Stimulated activated CD8-positive, alpha-beta memory T cell treated with anti-CD3 and anti-CD28 coated beads, Interleukin-2, amount 100 ng/mL, for 1 hour (primary cell): ENCODE data around the gene ARMC9.

Experiments used
- DNase-seq, 2 donors: peaks; one replicate each; pipeline ENCODE4 v3.0.0-alpha.2; 2020; ENCODE audit warnings: low read depth in 2 of 2

The ARMC9 gene

DNA sequence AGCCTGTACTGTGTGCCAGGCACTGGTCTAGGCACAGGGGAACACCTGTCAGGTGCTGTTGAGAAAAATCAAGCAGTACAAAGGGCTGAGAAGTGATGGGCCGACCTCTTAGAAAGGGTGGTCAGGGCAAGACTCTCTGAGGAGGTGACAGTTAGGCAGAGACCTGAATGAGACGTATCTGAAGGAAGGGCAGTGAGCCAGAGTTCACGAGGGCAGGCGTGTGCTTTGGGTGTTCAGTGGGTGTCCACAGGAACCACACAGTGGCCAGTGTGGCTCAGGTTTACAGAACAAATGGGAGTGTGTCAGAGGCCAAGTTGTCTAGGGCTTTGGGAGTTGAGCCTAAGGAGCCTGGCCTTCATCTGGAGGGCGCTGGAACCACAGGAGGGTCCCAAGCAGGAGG lies 6.2 kb downstream of the ARMC9 start:
- no peak for DNase-seq

DNA sequence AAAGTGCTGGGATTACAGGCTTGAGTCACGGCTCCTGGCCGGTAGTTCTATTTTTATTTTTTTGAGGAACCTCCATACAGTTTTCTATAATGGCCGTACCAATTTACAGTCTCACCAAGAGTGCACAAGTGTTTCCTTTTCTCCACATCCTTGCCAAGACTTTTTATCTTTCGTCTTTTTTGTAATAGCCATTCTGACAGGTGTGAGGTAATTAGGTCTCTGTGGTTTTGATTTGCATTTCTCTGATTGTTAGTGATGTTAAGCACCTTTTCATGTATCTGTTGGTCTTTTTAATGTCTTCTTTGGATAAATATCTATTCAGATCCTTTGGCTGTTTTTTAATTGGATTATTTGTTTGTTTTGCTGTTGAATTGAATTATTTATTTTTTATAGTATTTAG lies 9.3 kb downstream of the ARMC9 start:
- DNase-seq, result no peak

DNA sequence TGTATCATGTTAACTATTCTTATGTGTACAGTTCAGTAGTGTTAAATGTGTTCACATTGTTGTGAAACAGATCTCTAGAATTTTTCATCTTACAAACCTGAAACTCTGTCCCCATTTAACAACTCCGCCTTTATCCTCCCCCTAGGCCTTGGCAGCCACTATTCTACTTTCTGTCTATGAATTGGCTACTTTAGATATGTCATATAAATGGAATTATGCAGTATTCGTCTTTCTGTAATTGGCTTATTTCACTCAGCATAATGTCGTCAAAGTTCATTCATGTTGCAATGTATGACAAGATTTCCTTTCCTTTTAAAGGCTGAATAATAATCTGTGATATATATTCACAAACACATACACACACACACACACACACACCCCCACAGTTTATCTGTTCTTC lies 12.4 kb downstream of the ARMC9 start:
- DNase-seq, result no peak

DNA sequence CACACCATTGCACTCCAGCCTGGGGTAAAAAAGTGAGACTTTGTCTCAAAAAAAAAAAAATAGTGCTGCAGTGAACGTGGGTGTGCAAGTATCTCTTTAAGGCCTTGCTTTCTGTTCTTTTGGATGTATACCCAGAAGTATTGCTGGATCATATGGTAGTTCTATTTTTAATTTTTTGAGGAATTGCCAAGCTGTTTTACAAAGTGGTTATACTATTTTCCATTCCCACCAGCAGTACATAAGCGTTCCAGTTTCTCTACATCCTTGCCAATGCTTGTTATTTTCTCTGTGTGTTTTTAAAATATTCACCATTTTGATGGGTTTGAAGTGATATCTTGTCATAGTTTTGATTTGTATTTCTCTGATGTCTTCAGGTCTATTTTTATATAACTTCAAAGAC lies 13.1 kb downstream of the ARMC9 start:
- no peak for DNase-seq

DNA sequence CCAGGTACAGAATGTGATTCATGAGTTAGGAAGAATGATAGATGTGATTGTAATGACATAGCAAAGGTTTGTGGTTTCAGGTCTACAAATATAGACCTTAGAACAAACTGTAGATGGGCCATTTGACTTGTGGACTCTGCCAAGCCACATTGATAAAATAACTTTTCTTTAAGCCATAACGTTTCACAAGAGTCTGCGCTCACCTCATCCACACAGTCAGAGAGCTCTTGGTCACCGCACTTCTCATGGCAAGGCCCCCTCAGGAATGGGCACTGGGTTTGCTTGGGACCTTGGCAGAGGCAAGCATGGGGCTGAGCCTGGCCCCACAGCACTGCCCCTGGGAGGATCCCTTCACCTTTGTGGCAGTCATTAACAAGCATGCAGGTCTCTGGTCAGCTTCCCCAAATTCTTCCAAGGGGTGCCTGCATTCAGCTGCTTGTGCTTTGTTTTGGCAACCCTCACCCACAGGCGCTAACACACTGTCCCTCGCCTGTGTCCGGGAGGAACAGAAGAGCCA lies 14.0 kb downstream of the ARMC9 start:
- DNase-seq, result no peak

DNA sequence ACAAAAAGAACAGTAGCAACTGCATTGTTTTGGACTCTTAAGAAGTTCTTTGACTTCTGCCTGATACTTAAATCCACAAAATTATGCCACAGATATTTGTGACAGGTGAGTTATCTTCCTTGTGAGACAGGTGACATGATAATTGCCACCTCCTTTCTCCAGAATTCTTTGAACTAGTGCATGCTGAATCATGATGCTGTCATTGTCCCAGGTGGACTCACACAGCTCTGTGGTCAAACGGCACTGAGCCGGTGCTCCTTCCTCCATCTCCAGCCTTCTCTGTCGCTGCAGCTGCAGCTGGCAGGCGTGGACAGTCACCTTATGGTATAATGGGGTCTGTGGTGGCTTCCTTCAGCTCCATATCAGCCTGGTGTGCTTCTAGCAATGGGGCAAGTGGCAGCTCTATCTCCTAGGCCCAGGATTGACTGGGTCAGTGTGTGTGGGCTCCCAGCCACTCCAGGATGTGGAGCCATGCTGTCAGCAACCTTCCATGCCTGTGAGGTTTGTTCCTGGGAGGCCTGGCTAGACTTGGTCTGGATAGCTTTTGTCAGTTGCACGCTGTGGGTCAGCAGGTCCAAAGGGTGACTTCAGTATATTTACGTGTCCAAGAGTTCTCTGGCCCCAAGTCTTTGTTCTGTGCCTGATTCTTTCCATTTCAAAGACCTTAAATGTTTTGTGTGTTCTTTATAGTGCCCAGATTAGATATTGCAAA lies 15.7 kb downstream of the ARMC9 start:
- no peak for DNase-seq

DNA sequence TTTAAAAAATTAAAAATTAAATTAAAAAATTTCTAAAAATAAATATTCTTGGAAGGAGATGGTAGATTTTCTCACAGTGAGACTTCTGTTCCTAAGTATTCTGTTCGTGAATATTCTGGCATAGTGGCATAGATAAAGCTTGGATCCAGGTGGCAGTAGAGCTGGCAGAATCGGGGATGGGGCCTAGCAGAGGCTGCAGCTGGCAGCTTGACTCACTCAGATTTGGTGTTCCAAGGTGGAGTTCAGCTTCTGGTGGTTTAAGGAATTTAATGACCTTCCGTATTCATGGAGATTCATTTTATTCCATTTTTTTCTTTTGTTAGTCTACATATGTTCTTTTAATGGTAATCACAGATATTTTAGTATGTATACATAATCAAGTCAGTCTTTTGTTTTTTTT lies 19.9 kb downstream of the ARMC9 start:
- DNase-seq, result no peak

DNA sequence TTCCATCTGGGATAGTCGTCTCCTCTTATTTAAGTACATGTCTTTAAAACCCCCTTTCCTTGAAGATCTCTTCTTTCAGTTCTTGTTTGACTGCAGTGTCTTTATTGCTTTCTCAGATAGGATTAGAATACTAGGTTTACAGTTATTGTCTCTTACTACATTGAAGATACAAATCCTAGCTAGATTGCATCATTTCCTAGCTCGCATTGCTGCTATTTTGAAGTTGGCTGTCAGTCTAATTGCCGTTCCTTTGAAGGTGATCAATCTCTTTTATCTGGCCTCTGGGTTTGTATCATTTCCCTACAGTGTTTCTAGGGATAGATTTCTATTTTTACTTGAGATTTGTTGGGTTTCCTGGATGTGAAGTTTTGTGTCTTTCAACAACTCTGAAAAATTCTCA lies 20.9 kb downstream of the ARMC9 start:
- DNase-seq, result no peak

DNA sequence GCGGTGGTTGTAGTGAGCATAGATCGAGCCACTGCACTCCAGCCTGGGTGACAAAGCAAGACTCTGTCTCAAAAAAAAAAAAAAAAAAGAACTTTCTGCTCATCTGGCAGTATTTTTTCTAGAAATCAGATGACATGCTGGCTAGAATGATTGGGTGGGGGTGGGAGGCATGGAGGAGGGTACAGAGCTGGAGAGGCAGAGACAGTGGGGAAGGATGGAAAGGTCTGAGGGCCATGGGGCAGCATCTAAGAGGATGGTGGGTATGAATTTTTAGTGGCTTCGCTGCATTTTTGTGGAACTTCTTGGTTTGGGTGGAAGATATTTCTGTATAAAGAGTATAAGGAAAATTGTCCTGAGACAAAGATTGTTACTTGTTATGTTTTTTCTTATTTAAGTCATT lies 23.3 kb downstream of the ARMC9 start:
- no peak for DNase-seq

DNA sequence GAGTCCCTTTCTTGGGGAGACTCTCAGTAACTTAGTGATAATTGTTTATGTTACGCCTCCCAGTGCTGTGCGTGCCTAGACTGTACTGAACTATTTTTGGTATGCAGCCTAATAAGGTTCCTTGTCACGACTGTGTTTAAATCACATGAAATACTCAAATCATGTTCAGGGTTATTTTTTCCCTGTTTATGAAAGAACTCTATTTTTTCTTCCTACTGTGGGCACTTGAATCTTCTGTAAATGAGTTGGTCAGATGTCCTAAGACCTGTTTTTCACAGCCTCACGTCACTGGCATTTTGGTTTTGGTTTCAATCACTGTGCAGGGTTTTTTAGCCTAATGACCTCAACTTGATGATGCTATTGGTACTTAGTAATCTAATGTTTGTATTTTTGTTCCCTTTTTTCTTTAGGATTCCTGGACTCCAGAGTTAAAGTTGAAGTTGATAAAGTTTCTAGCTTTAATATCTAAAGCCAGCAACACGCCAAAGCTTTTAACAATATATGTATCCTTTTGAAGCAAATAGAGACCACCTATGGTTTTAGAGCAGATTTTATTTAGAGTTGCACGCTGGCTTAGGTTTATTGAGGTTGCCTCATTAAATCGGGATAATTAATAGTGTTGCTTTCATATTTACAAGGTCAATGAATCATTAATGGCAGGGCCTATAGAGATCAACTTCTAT lies 24.0 kb downstream of the ARMC9 start:
- DNase-seq, result no peak

DNA sequence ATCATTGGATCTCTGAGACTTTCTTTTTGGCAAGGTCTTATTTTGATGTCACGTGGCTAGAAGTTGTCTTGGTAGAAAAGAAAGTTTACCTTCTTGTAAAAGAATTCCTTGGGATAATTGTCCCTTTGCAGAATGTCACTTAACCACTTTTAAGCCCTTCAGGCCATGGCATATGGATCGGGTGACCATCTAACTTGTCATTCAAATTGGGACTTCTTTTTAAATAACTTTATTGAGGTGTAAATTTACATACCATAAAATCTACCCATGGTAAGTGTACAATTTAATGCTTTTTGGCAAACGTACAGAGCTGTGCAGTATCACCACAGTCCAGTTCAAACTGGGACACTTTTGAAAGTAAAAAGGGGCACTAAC lies 24.6 kb downstream of the ARMC9 start:
- DNase-seq, result no peak

DNA sequence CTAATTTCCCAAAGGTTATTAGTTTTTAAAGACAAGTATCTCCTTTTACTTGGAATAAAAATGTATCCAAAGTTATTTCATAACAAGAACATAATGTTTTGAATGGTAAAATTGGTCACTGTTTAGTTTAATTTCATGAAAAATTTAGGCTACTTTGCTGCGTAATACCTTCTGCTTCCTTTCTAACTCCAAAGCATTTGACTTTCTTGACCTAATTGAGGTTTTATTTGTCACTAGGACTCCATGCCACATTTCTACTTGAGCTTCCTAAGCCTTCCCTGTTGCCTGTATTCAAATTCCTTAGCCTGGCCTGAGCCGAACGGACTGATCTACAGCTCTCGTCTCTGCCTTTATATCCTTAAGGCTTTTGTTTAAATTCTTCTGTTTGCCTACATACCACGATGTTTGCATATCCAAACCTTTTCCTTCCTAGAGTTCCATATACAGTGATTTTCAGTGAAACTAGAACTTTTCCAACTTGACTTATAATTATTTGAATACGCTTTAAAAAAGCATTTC lies 25.1 kb downstream of the ARMC9 start:
- no peak for DNase-seq

DNA sequence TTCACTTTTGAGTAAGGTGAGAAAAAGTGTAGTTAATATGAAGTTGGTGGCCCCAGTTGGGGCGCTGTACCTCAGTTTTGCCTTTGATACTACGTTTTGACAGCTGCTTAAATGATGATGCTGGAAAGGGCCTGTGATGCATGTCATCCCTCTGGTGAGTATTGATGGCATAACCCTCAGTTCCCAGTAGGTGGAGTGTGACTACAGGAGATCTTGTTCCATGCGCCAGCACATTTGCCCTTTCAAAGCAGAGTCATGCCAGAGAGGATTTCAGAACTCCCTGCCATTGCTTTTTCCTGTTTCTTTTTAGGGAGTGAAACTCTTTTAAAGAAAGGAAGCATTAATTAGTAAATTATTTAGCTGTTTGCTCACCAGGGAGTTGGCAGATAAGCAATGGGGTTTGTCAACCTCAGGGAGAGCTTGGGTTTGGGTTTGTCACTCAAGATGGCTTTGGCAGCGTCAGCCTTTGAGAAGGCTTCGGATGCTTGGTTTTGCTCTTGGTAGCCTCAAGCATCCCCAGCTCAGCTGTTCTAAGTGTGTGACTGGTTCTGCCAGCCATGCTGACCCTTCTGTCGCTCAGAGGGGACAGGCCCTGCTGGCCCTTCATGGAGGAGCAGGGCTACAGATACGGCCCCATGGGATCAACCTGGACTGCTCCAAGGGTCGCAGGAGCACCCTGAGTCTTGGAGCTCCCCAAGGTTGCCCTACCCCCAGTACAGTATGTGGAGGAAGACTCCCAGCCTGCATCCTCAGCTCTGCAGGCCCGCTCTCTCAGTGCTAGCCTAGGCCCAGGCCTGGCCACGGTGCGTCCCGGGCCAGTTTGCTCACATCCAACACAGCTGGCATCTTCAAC lies 29.1 kb downstream of the ARMC9 start:
- peak in 1 of 2 donors; percentile 8 for DNase-seq

DNA sequence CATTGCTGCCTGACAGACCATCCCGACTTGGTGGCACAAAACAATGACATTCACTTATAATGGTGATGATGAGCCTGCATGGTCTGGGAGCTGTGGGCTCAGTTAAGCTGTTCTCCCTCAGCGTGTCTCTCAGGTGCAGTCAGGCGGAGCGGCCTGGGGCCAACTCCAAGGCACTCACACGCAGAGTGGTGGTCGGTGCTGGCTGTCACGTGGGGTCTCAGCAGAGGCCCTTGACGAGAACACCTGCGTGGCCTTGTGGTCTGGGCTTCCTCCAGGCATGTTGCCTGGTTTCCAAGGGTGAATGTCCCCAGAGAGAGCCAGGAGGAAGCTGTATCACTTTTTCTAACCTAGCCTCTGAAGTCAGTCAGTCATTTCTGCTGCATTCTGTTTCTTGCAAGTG lies 29.8 kb downstream of the ARMC9 start:
- no peak for DNase-seq

DNA sequence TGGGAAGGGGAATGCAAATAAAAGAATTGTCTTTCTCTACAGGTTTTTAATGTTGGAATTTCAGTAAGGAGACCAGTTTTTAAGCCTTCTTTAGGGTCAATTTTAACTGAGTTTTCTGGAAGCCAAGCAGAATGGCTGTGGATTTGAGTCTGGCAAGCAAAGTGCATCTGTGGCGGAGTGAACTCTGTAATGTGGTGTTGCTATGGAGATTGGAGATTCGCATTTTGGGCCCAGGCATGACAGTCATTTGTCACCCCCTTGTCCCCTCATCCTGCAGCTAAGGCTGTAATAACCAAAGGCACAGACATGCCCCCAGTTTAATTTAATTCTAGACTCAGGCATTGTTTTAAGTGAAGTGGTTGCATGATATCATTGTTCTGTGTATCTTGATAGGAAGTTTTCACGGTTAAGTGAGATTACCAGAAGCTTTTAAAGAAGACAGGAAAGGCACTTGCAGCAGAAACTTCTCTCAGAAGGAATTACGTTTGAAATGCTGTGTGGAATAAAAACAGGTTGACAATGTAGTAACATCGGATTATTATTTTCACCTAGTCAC lies 30.6 kb downstream of the ARMC9 start:
- no peak for DNase-seq

DNA sequence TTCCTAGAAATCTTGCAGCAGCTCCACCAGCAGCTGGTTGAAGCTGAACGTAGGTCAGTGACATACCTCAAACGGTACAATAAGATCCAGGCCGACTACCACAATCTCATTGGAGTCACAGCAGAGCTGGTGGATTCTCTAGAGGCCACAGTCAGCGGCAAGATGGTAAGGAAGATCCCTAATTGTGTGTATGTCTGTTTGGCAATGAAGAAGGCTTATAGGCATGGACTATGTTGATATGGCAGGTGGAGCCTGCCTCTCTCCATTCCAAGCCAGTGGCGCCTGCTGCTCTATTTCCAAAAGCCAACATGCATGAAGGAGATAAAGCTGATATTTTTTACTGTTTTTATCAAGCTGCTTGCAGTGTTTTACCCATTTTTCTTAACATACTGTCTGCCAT lies 36.8 kb downstream of the ARMC9 start:
- DNase-seq, result no peak

DNA sequence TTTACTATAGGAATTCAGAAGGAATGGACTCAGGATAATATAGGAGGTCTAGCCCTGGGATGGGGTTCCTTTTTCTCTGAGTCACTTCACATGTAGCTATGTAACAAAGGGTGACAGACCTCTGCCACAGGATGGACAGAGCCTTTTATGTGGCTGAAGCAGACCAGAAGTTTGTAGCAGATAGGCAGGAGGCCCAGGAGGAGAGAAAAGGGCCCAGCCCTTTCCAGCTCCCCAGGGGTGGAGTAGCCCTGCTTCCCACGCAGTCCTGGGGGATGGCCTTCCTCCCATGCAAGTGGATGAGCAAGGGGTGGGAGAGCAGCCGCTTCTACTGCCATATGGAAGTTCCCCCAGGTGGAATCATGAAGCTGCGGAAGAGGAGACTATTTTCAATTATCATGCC lies 40.3 kb downstream of the ARMC9 start:
- no peak for DNase-seq

DNA sequence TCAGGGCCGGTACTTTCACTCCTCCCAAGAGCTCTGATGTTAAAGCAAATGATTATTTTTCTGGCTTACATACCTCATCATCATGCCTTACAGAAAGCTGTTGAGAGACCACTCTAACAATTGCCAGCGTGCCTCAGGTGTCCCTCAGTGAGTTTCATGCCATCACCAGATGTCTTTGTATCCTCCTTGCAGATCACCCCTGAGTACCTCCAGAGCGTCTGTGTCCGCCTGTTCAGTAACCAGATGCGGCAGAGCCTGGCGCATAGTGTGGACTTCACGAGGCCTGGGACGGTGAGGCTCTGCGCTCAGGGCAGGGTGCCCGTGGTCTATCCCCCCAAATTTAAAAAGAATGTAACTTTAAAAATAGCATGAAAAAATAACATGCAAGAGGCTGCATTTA lies 41.3 kb downstream of the ARMC9 start:
- DNase-seq, result no peak

DNA sequence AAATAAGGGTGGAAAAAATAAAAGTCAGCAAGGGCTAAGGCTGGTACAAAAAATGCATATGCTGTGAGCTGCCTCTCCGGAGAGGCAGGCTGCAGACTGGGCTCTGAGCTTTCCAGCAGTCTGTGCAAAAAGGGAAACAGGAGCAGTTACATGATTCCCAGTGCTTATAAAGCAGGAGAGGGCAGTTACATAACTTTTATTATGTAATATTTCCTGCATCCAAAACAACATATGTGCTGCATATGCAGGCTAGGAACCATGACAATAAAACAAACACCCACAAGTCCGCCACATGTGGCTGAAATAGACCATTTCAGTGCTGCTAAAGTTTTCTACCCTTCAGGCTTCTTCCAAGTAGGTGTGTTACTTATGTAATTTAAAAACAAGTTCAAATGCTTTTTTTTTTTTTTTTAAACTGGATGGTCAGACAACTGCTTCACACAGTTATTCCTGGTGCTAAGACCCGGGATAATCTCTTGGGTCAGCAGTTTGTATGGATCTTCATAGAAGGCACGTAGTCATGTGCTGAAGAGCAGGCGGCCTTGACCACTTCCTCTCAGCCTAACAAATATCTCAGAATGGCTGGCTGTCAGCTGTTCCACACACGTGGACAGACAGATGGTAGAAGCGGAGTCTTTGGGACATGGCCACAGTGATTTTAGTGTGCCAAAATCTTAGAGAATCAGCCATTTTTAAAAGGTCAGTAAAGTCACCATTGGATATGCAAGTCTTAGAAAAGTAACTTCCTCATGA lies 43.5 kb downstream of the ARMC9 start:
- no peak for DNase-seq

DNA sequence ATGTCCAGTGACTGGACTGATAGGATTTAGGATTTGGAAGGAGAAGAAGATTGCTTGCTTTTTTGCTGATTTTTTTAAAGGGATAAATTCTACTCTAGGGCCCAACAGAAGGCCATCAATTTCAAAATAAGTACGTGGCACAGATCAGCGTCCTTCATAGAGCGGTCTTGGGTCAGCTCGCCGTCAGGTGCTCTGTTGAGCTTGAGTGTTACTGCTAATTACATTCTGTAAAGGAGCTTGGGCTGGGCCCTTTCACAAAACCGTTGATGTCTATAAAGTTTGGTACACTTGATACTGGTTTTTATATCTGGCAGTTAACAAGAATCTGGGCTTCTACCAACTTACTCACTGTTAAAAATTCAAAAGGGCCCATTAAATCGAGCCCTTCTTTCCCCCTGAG lies 45.4 kb downstream of the ARMC9 start:
- DNase-seq, result no peak
